Measurements from ENCODE around the gene SLC24A2.

The SLC24A2 gene

DNA sequence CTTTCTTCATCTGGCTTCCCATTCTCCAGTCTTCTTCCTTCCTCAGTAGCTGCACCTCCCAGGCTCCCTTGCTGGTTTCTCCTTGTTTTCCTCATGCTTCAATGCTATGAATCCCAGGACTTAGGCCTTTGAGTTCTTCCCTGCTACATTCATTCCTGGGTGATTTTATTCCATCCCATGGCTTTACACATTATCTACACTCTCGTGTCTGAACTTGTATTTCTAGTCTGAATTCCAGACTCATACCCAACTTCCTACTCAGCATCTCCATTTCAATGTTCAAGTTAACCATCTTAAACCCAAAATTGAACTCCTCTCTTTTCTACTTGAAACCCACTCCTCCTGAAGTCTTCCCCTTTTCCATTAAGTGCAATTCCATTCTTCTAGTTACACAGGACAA lies 20.0 kb downstream of the SLC24A2 start:
- no peak for DNase-seq (ENCODE audit: extremely low read depth in 1 of 2, low read depth in 1 of 2)

DNA sequence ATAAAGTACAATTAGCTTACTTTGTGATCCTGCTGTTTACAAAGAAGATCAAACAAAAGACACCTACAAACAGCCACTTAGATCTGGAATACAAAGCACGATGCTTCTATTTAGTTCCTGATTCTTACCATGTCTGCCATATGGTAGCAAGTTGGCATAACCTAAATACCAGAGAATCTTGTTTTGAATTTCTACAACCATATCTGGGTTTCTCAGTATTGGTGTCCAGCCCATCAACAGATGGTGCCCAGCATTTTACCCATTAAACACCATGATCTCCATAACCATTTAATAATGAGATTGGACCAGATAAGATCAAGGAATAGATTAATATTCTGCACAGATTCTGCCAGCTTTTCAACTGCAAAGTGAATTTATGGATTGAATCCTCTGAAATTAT lies 29.8 kb downstream of the SLC24A2 start:
- no peak for DNase-seq (ENCODE audit: extremely low read depth in 1 of 2, low read depth in 1 of 2)

DNA sequence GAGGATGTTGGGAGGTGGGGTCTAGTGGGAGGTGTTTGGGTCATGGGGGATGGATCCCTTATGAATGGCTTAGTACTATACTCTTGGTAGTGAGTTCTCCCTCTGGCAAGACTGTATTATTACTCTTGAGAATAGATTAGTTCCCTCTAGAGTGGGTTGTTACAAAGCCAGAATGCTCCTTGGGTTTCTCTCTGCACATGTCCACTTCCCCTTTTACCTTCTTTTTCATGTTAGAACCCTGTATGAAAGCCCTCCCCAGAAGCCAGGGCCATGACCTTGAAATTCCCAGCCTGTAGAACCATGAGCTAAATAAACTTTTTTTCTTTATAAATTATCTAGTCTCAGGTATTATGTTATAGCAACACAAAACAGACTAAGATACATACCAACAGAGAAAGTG lies 31.1 kb downstream of the SLC24A2 start:
- no peak for DNase-seq (ENCODE audit: extremely low read depth in 1 of 2, low read depth in 1 of 2)

DNA sequence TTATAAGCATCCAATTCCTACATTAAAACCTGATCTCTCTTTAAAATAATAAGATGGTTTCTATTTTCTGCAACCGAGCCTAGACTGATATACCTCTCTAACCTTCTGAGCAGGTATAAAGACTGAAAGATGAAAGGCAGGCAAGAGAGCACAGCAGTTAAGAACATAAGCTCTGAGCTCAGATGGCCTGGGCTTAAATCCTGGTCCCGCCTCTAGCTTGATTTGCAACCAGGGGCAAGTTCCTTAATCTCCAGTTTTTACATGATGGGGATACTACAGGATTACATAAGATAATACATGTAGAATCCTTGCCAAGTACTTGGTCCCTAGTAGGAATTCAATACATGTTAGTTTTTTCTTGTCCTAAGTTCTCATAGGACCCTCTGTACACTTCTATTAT lies 33.9 kb downstream of the SLC24A2 start:
- DNase-seq (ENCODE audit: extremely low read depth in 1 of 2, low read depth in 1 of 2), result no peak

DNA sequence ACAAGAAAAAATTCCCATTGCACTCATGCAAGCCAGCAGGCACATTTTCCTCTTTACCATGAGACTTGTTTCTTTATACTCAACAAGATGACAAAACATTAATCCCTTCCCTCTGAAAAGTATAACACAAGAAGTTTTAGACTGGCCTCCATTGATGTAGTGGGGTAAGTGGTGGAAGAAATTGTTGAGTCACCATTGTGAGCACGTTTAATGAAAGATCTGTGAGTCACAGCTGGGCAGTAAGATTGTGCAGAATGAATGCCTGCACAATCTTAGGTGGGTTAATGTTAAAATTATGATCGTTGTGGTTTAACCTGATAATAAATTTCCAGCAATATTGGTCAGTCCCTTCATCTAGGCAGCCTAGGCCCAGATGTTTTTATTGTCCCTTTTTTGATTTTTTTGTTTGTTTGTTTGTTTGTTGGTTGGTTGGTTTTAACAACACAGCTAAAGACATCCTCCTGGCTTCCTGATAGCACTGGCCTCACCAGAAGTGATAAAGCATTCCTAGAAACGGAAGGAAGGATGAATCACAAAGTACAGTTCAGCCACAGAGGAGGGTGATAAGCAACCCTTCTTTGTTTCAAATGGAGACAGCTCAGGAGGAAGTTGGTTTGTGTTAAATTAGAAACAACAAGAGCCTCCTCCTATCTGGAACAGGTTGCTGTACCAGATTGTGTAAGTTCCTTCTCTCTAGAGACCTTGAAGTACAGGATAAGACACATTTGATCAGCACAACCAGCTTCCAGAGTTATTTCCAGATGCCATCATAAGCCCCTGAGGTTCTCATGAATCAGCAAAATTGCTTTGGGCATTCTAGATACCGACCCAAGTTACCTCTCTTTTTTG lies 40.3 kb downstream of the SLC24A2 start:
- DNase-seq (ENCODE audit: extremely low read depth in 1 of 2, low read depth in 1 of 2), result no peak

DNA sequence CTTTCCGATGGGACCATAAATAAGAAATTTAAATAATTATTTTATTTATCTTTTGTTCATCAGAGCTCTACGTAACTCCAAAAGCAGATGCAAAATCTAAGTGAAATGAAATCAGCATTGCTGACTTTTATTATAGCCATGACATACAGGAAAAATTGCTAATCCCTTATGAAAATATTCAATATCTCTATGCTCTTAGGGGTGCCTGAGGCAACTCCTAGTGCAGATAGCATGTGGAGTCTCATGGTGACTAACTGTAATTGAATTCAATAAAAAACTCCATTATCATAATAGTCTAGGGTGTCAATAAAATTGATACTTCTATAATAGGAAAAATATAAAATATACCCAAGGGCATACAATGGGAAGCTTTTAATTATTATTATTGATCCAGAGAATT lies 42.6 kb downstream of the SLC24A2 start:
- DNase-seq (ENCODE audit: extremely low read depth in 1 of 2, low read depth in 1 of 2), result no peak

DNA sequence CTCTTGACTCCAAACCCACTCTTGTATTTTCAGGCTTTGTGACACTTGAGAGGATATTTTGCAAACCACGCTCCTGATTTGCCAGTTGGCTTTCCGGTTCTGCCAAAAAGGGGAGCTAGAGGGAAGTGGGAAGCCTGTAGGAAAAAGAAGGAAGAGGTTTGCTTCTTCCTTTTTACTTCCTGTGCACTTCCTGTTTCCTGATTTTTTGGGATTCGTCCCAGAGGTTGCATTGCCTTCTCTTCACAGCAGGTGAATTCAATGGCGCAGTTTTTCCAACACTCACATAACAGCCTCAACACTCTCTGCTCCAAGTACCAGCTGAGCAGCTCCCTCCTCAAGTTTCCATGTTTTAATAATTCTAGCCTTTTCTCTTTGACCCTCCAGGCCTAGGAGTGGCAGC lies 47.7 kb downstream of the SLC24A2 start:
- no peak for DNase-seq (ENCODE audit: extremely low read depth in 1 of 2, low read depth in 1 of 2)
